GM21390 (cell line): ENCODE data around the gene SLC44A5.

ENCODE experiments used
- ATAC-seq: cut with Tn5 transposase; IDR thresholded peaks from one replicate; pipeline ENCODE4 v1.9.1; 2021; ENCODE audit not compliant: unreplicated experiment

The SLC44A5 gene

GRCh38 chr1:75589637-75590036 is 21.3 kb downstream of the SLC44A5 start:
- no peak for ATAC-seq

GRCh38 chr1:75588779-75589475 is 22.0 kb downstream of the SLC44A5 start:
- ATAC-seq: no peak

- no peak for ATAC-seq
These were observed 23.2 kb downstream of the SLC44A5 start for GRCh38 chr1:75587692-75588091.

GRCh38 chr1:75583282-75583681 is 27.6 kb downstream of the SLC44A5 start:
- ATAC-seq: no peak

- no peak for ATAC-seq
These were observed 28.1 kb downstream of the SLC44A5 start for GRCh38 chr1:75582725-75583261.

GRCh38 chr1:75579046-75579445 is 31.9 kb downstream of the SLC44A5 start:
- no peak for ATAC-seq

GRCh38 chr1:75575837-75576236 is 35.1 kb downstream of the SLC44A5 start:
- no peak for ATAC-seq

- ATAC-seq: no peak
These were observed 43.7 kb downstream of the SLC44A5 start for GRCh38 chr1:75567191-75567590.

GRCh38 chr1:75559800-75560199 is 51.1 kb downstream of the SLC44A5 start:
- no peak for ATAC-seq

GRCh38 chr1:75559136-75559535 is 51.8 kb downstream of the SLC44A5 start:
- no peak for ATAC-seq

- no peak for ATAC-seq
These were observed 56.0 kb downstream of the SLC44A5 start for GRCh38 chr1:75554870-75555269.

GRCh38 chr1:75554181-75554580 is 56.7 kb downstream of the SLC44A5 start:
- no peak for ATAC-seq

- ATAC-seq: no peak
These were observed 60.4 kb downstream of the SLC44A5 start for GRCh38 chr1:75550559-75550958.

- no peak for ATAC-seq
These were observed 62.0 kb downstream of the SLC44A5 start for GRCh38 chr1:75548721-75549480.

- ATAC-seq: no peak
These were observed 67.2 kb downstream of the SLC44A5 start for GRCh38 chr1:75543705-75544104.

- ATAC-seq: no peak
These were observed 67.9 kb downstream of the SLC44A5 start for GRCh38 chr1:75542818-75543570.

GRCh38 chr1:75539230-75540116 is 71.4 kb downstream of the SLC44A5 start:
- no peak for ATAC-seq

- no peak for ATAC-seq
These were observed 77.8 kb downstream of the SLC44A5 start for GRCh38 chr1:75533085-75533484.

GRCh38 chr1:75531570-75531969 is 79.3 kb downstream of the SLC44A5 start:
- ATAC-seq: no peak

GRCh38 chr1:75529488-75529887 is 81.4 kb downstream of the SLC44A5 start:
- ATAC-seq: no peak

GRCh38 chr1:75528001-75528400 is 82.9 kb downstream of the SLC44A5 start:
- ATAC-seq: no peak
